H1 (cell line): ENCODE data around the gene LMX1A. TPM values are rescaled to one million over a fixed set of nuclear protein-coding genes. Genes with fewer than 3 reads are reported as not detected.

Experiments used
- ASH2L ChIP-seq: fragments of 200-600, 300-600 bp; sonication (generic); IDR thresholded peaks from one replicate; pipeline ENCODE4 v1.7.1; 2017; ENCODE audit warnings: low read length
- JUND ChIP-seq: IDR thresholded peaks from 2 replicates; pipeline ENCODE4 v1.6.1; 2011; ENCODE audit warnings: mild to moderate bottlenecking, improper control_type of control experiment, low read length
- MAX ChIP-seq: IDR thresholded peaks from 2 replicates; pipeline ENCODE4 v1.6.1; 2012; ENCODE audit warnings: inconsistent platforms
- SIRT6 ChIP-seq: IDR thresholded peaks from one replicate; pipeline ENCODE4 v1.7.1; 2012; ENCODE audit warnings: low read length, inconsistent platforms
- TCF12 ChIP-seq: IDR thresholded peaks from 2 replicates; pipeline ENCODE4 v1.6.1; 2011; ENCODE audit warnings: low read depth, mild to moderate bottlenecking, low read length
- TEAD4 ChIP-seq: IDR thresholded peaks from 2 replicates; pipeline ENCODE4 v1.6.1; 2012; ENCODE audit warnings: low read depth, low read length, inconsistent platforms, mixed read lengths
- polyA plus RNA-seq, 7 experiments: library from polyadenylated mRNA; depleted of rRNA in 3 of 7; stranded (reverse) in 5 of 7; unstranded in 2 of 7; fragments of >200 nt in 5 of 7; fragments of 200-250 nt in 2 of 7; gene quantifications; 1 replicate in 5 of 7; 2 replicates in 1 of 7; 4 replicates in 1 of 7; pipeline versions ENCODE4 v1.2.1 to v1.2.3, GENCODE V29; 2011 to 2013; ENCODE audit warnings: missing spikeins in 2 of 7, mixed read lengths in 2 of 7
- total RNA-seq: library from RNA; stranded (reverse); fragmentation: NEBNext Ultra II Directional; extraction: Animal tissue kit (Norgen Biotek cat#: 25700); gene quantifications from 2 replicates; pipeline ENCODE4 v1.2.1, GENCODE V29; 2021

Gene LMX1A
- total and polyA plus RNA-seq, 2 of the 8 experiments (the other 6 are each of a cell fraction or from before 2014, with no cell fraction given), result not detected

GRCh38 chr1:165298203-165298820 lies 58.2 kb downstream of the LMX1A start (continued):
- TF ChIP-seq TCF12 (no peak), SIRT6 (no peak), MAX (no peak), TEAD4 (no peak), JUND (no peak), ASH2L (no peak)
